Ectodermal cell (in vitro differentiated cells): ENCODE measurements around the gene VEGFA.

ENCODE experiments used
- H3K27ac ChIP-seq: 2 replicates; pipeline ENCODE4 v1.7.0; 2013; ENCODE audit warnings: mild to moderate bottlenecking, low read depth, low read length; ENCODE audit not compliant: insufficient read depth, poor library complexity, severe bottlenecking
- H3K27me3 ChIP-seq: 2 replicates; pipeline ENCODE4 v1.7.0; 2013; ENCODE audit warnings: mild to moderate bottlenecking, low read length; ENCODE audit not compliant: insufficient read depth, control insufficient read depth, poor library complexity, severe bottlenecking
- H3K36me3 ChIP-seq: one replicate; pipeline ENCODE4 v1.7.0; 2013; ENCODE audit warnings: low read length; ENCODE audit not compliant: control insufficient read depth, insufficient read depth
- H3K4me1 ChIP-seq: one replicate; pipeline ENCODE4 v1.7.0; 2013; ENCODE audit warnings: low read length; ENCODE audit not compliant: control insufficient read depth, insufficient read depth
- H3K4me3 ChIP-seq: 2 replicates; pipeline ENCODE4 v1.7.0; 2013; ENCODE audit warnings: low read depth, low read length, control low read depth; ENCODE audit not compliant: insufficient read depth
- H3K9me3 ChIP-seq: 2 replicates; pipeline ENCODE4 v1.7.0; 2013; ENCODE audit warnings: mild to moderate bottlenecking, low read length, moderate library complexity; ENCODE audit not compliant: control insufficient read depth
- WGBS, 2 experiments: methylation state at CpG; one replicate each; pipeline ENCODE4 v1.1.7; 2013; ENCODE audit warnings: missing lambda C conversion rate in 2 of 2; 5-methylcytosine and 5-hydroxymethylcytosine counted together

Gene VEGFA

GRCh38 chr6:43826730-43827129, 56.7 kb downstream of the VEGFA start:
- Histone ChIP-seq H3K4me3 (no peak overlapping the region), H3K27me3 (no peaks in the 10 kb centered on the region)
- 87 to 91% methylated on average over 4 of the region's 4 CpGs for WGBS, 2 experiments

GRCh38 chr6:43827898-43828297, 57.9 kb downstream of the VEGFA start:
- no peaks in the 10 kb centered on the region for H3K9me3 ChIP-seq
- no peak overlapping the region for H3K4me3 ChIP-seq
- H3K4me1 ChIP-seq: peaks cover 2% of the 10 kb centered on the region
- no peak overlapping the region for H3K27ac ChIP-seq
- no peaks in the 10 kb centered on the region for H3K36me3 ChIP-seq
- H3K27me3 ChIP-seq: no peaks in the 10 kb centered on the region
- WGBS, 2 experiments: 89 to 92% methylated on average over 10 of the region's 10 CpGs

More at GRCh38 chr6:43826730-43827129, 56.7 kb downstream of the VEGFA start:
- Histone ChIP-seq H3K36me3 (no peaks in the 10 kb centered on the region), H3K27ac (no peak overlapping the region), H3K4me1 (no peaks in the 10 kb centered on the region), H3K9me3 (no peaks in the 10 kb centered on the region)

GRCh38 chr6:43828711-43829110, 58.7 kb downstream of the VEGFA start:
- no peaks in the 10 kb centered on the region for H3K36me3 ChIP-seq
- no peak overlapping the region for H3K27ac ChIP-seq
- peaks cover 5% of the 10 kb centered on the region for H3K4me1 ChIP-seq
- H3K4me3 ChIP-seq: no peak overlapping the region
- WGBS, 2 experiments: 81 to 83% methylated on average over 4 of the region's 4 CpGs
- H3K27me3 ChIP-seq: no peaks in the 10 kb centered on the region
- no peaks in the 10 kb centered on the region for H3K9me3 ChIP-seq

GRCh38 chr6:43829470-43829869, 59.5 kb downstream of the VEGFA start:
- Histone ChIP-seq H3K36me3 (no peaks in the 10 kb centered on the region), H3K27ac (no peak overlapping the region), H3K4me1 (peaks cover 5% of the 10 kb centered on the region), H3K4me3 (no peak overlapping the region), H3K9me3 (no peaks in the 10 kb centered on the region), H3K27me3 (no peaks in the 10 kb centered on the region)
- WGBS, 2 experiments: 95% methylated on average over 7 of the region's 7 CpGs

- Histone ChIP-seq H3K27ac (no peak overlapping the region), H3K36me3 (no peaks in the 10 kb centered on the region), H3K27me3 (no peaks in the 10 kb centered on the region), H3K4me1 (peaks cover 12% of the 10 kb centered on the region), H3K4me3 (no peak overlapping the region), H3K9me3 (no peaks in the 10 kb centered on the region)
- WGBS, 2 experiments: 91% methylated on average over 8 of the region's 8 CpGs
These were observed 60.8 kb downstream of the VEGFA start for GRCh38 chr6:43830775-43831174.

GRCh38 chr6:43831191-43831590, 61.2 kb downstream of the VEGFA start:
- no peak overlapping the region for H3K4me3 ChIP-seq
- no peaks in the 10 kb centered on the region for H3K36me3 ChIP-seq
- WGBS, 2 experiments: 75 to 82% methylated on average over 3 of the region's 3 CpGs
- H3K4me1 ChIP-seq: peaks cover 16% of the 10 kb centered on the region
- no peaks in the 10 kb centered on the region for H3K27me3 ChIP-seq
- no peak overlapping the region for H3K27ac ChIP-seq
- H3K9me3 ChIP-seq: no peaks in the 10 kb centered on the region

- WGBS, 2 experiments: 92 to 93% methylated on average over 7 of the region's 7 CpGs
- Histone ChIP-seq H3K4me1 (peaks cover 23% of the 10 kb centered on the region), H3K27ac (no peak overlapping the region), H3K27me3 (no peaks in the 10 kb centered on the region), H3K4me3 (no peak overlapping the region), H3K9me3 (no peaks in the 10 kb centered on the region), H3K36me3 (no peaks in the 10 kb centered on the region)
These were observed 63.4 kb downstream of the VEGFA start for GRCh38 chr6:43833223-43833995.

GRCh38 chr6:43833996-43834390, 64.0 kb downstream of the VEGFA start:
- Histone ChIP-seq H3K36me3 (no peaks in the 10 kb centered on the region), H3K4me3 (no peak overlapping the region), H3K27me3 (no peaks in the 10 kb centered on the region), H3K9me3 (no peaks in the 10 kb centered on the region), H3K4me1 (peaks cover 23% of the 10 kb centered on the region), H3K27ac (no peak overlapping the region)
- WGBS, 2 experiments: 93 to 94% methylated on average over 9 of the region's 9 CpGs

- Histone ChIP-seq H3K27ac (no peak overlapping the region), H3K4me1 (peaks cover 23% of the 10 kb centered on the region), H3K9me3 (no peaks in the 10 kb centered on the region), H3K4me3 (no peak overlapping the region), H3K27me3 (no peaks in the 10 kb centered on the region), H3K36me3 (no peaks in the 10 kb centered on the region)
- 39 to 45% methylated on average over 5 of the region's 5 CpGs for WGBS, 2 experiments
These were observed 64.6 kb downstream of the VEGFA start for GRCh38 chr6:43834528-43835155.

GRCh38 chr6:43835872-43836419, 65.9 kb downstream of the VEGFA start:
- Histone ChIP-seq H3K27me3 (no peaks in the 10 kb centered on the region), H3K9me3 (no peaks in the 10 kb centered on the region), H3K36me3 (no peaks in the 10 kb centered on the region), H3K4me1 (peaks cover 23% of the 10 kb centered on the region), H3K4me3 (no peak overlapping the region), H3K27ac (no peak overlapping the region)
- 88 to 90% methylated on average over 8 of the region's 8 CpGs for WGBS, 2 experiments
